Small intestine (tissue), 16 donors: Measurements from ENCODE around the gene PPP1R12B. TPM values are rescaled to one million over a fixed set of nuclear protein-coding genes. Genes with fewer than 3 reads are reported as not detected.
A peak's percentile ranks its signal among the peaks of the same experiment; 100 is the strongest.

Source experiments
- DNase-seq, 2 donors: peaks; one replicate each; pipeline versions ENCODE4 v3.0.0 to v3.0.0-alpha.2; 2013
- FAIRE-seq: peaks from 2 replicates; lab custom pipeline; 2012; peaks lifted over from hg19 to GRCh38; lab: Jason Lieb, UNC
- H3K27ac ChIP-seq, 3 donors: one replicate each; pipeline ENCODE4 v1.5.1; 2013; ENCODE audit warnings: low read length in 2 of 3, mild to moderate bottlenecking in 2 of 3, control low read depth in 1 of 3, inconsistent platforms in 1 of 3, low read depth in 1 of 3, moderate library complexity in 1 of 3
- H3K27me3 ChIP-seq, 3 donors: one replicate each; pipeline ENCODE4 v1.6.1; 2013; ENCODE audit warnings: low read length in 3 of 3, inconsistent platforms in 1 of 3; ENCODE audit not compliant: control insufficient read depth in 3 of 3, insufficient read depth in 3 of 3
- H3K36me3 ChIP-seq, 3 donors: one replicate each; pipeline ENCODE4 v1.6.1; 2013; ENCODE audit warnings: low read length in 3 of 3, inconsistent platforms in 1 of 3, low read depth in 1 of 3, mild to moderate bottlenecking in 1 of 3, moderate library complexity in 1 of 3; ENCODE audit not compliant: control insufficient read depth in 3 of 3, insufficient read depth in 2 of 3
- H3K4me1 ChIP-seq, 3 donors: one replicate each; pipeline ENCODE4 v1.6.1; 2013; ENCODE audit warnings: low read length in 2 of 3, inconsistent platforms in 1 of 3, low read depth in 1 of 3, mild to moderate bottlenecking in 1 of 3, moderate library complexity in 1 of 3; ENCODE audit not compliant: control insufficient read depth in 3 of 3, insufficient read depth in 2 of 3
- H3K4me3 ChIP-seq, 3 donors: one replicate each; pipeline ENCODE4 v1.5.1; 2013; ENCODE audit warnings: low read length in 3 of 3, control low read depth in 1 of 3, inconsistent platforms in 1 of 3, low read depth in 1 of 3, mild to moderate bottlenecking in 1 of 3, moderate library complexity in 1 of 3
- H3K9me3 ChIP-seq, 2 donors: one replicate each; pipeline ENCODE4 v1.6.1; 2013; ENCODE audit warnings: low read depth in 1 of 2, low read length in 1 of 2; ENCODE audit not compliant: control insufficient read depth in 2 of 2, insufficient read depth in 1 of 2
- WGBS, 3 donors: extraction: QIAGEN DNeasy Blood & Tissue Kit; methylation state at CpG; one replicate each; pipeline ENCODE4 v1.1.7; 2013; 5-methylcytosine and 5-hydroxymethylcytosine counted together
- long read RNA-seq, 10 donors: transcript quantifications; one replicate each; lab custom pipeline, GENCODE V29; 2026
- polyA plus RNA-seq, 4 donors: library from polyadenylated mRNA; stranded (reverse) in 3 of 4; unstranded in 1 of 4; fragments of 200-250 nt in 3 of 4; fragments of 120-200 nt in 1 of 4; gene quantifications; one replicate each; pipeline versions ENCODE4 v1.2.1 to v1.2.3, GENCODE V29; 2013
- donor health status: healthy with polysubstance abuse.
- donor health status: control.
- donor health status: control.
- donor health status: Bipolar disorder and iron deficiency.
- donor health status: healthy.

Gene PPP1R12B
- polyA plus RNA-seq: 10 to 100 TPM in 2 of 4 donors, 1 to 10 TPM in 2; 1.1 to 18.1 (median 8.6) TPM
- long read RNA-seq, donor 1: 0 reads
- long read RNA-seq, donor 2, partial matches to known transcripts: 0 of 1 reads
- long read RNA-seq, donor 2, other reads (novel, unspliced or antisense): 0 of 1 reads
- long read RNA-seq, donor 3, partial matches to known transcripts: 0 of 1 reads
- long read RNA-seq, donor 3, other reads (novel, unspliced or antisense): 0 of 1 reads
- long read RNA-seq, donor 4: 0 reads
- long read RNA-seq, donor 5: 0 reads
- long read RNA-seq, donor 6, partial matches to known transcripts: 0 of 3 reads
- long read RNA-seq, donor 6, other reads (novel, unspliced or antisense): 0 of 3 reads
- long read RNA-seq, donor 7: 0 reads
- long read RNA-seq, donor 8, partial matches to known transcripts: 0 of 1 reads
- long read RNA-seq, donor 8, other reads (novel, unspliced or antisense): 0 of 1 reads
- long read RNA-seq, donor 9: 0 reads
- long read RNA-seq, donor 10, partial matches to known transcripts: 51 of 59 reads
- long read RNA-seq, donor 10, other reads (novel, unspliced or antisense): 0 of 59 reads

- Histone ChIP-seq H3K9me3 (no peaks in the 10 kb centered on the region), H3K36me3 (no peaks in the 10 kb centered on the region), H3K27ac (peak within 1 kb of the TSS; percentile 61 to 89 (median 80)), H3K4me3 (peak within 1 kb of the TSS; percentile 70 to 79 (median 77)), H3K27me3 (no peaks in the 10 kb centered on the region), H3K4me1 (peaks cover 0 to 3% (median 3%) of the 10 kb centered on the region in 3 donors)
- peak; percentile 99 for DNase-seq
- no peak for FAIRE-seq
- 0% methylated on average over 50 to 60 of the region's 60 CpGs for WGBS, 3 donors
Measured at GRCh38 chr1:202348509-202349205, at the start of gene PPP1R12B. Gene PPP1R12B (plus strand): TSS chr1:202348699. CDS start chr1:202348852, 153 bp downstream.

GRCh38 chr1:202302166-202302565 is 46.3 kb upstream of the PPP1R12B start:
- FAIRE-seq (no peak), DNase-seq (no peak)
- Histone ChIP-seq H3K4me3 (no peak overlapping the region), H3K4me1 (peaks cover 0 to 4% (median 0%) of the 10 kb centered on the region in 3 donors), H3K9me3 (no peaks in the 10 kb centered on the region), H3K36me3 (peaks cover 0 to 2% (median 0%) of the 10 kb centered on the region in 3 donors), H3K27ac (no peak overlapping the region), H3K27me3 (no peaks in the 10 kb centered on the region)
- 94 to 97% (median 94%) methylated on average over 9 of the region's 9 CpGs for WGBS, 3 donors

GRCh38 chr1:202304375-202304774 is 44.1 kb upstream of the PPP1R12B start:
- peaks cover 0 to 4% (median 0%) of the 10 kb centered on the region in 3 donors for H3K4me1 ChIP-seq
- FAIRE-seq (no peak), DNase-seq (no peak)
- no peak overlapping the region for H3K27ac ChIP-seq
- WGBS, 3 donors: 84 to 88% (median 87%) methylated on average over 9 of the region's 9 CpGs
- peaks cover 0 to 2% (median 0%) of the 10 kb centered on the region in 3 donors for H3K36me3 ChIP-seq
- no peaks in the 10 kb centered on the region for H3K27me3 ChIP-seq
- no peaks in the 10 kb centered on the region for H3K9me3 ChIP-seq
- H3K4me3 ChIP-seq: no peak overlapping the region

- H3K27ac ChIP-seq: no peak overlapping the region
- H3K9me3 ChIP-seq: no peaks in the 10 kb centered on the region
- WGBS, 3 donors: 27 to 57% (median 29%) methylated on average over 1 of the region's 1 CpG
- no peak for DNase-seq
- no peak for FAIRE-seq
- no peak overlapping the region for H3K4me3 ChIP-seq
- no peaks in the 10 kb centered on the region for H3K27me3 ChIP-seq
- H3K36me3 ChIP-seq: peaks cover 0 to 2% (median 0%) of the 10 kb centered on the region in 3 donors
- peaks cover 0 to 4% (median 0%) of the 10 kb centered on the region in 3 donors for H3K4me1 ChIP-seq
Measured at GRCh38 chr1:202305168-202305567, 43.3 kb upstream of the PPP1R12B start.

- 85 to 86% (median 85%) methylated on average over 9 of the region's 9 CpGs for WGBS, 3 donors
- no peak for FAIRE-seq
Measured at GRCh38 chr1:202306535-202307345, 41.8 kb upstream of the PPP1R12B start.

GRCh38 chr1:202310071-202310725 is 38.3 kb upstream of the PPP1R12B start:
- Histone ChIP-seq H3K27me3 (no peaks in the 10 kb centered on the region), H3K4me3 (no peak overlapping the region), H3K9me3 (no peaks in the 10 kb centered on the region), H3K36me3 (no peaks in the 10 kb centered on the region), H3K4me1 (peaks cover 0 to 4% (median 0%) of the 10 kb centered on the region in 3 donors), H3K27ac (no peak overlapping the region)
- DNase-seq (peak in 1 of 2 donors; percentile 26), FAIRE-seq (no peak)

More at GRCh38 chr1:202306535-202307345, 41.8 kb upstream of the PPP1R12B start:
- DNase-seq: no peak
- H3K27ac ChIP-seq: no peak overlapping the region
- peaks cover 0 to 2% (median 0%) of the 10 kb centered on the region in 3 donors for H3K36me3 ChIP-seq
- no peaks in the 10 kb centered on the region for H3K27me3 ChIP-seq
- H3K4me3 ChIP-seq: no peak overlapping the region
- no peaks in the 10 kb centered on the region for H3K9me3 ChIP-seq
- peaks cover 0 to 4% (median 0%) of the 10 kb centered on the region in 3 donors for H3K4me1 ChIP-seq

GRCh38 chr1:202310746-202311145 is 37.8 kb upstream of the PPP1R12B start:
- DNase-seq: no peak
- Histone ChIP-seq H3K27ac (no peak overlapping the region), H3K4me1 (peaks cover 0 to 4% (median 0%) of the 10 kb centered on the region in 3 donors), H3K36me3 (no peaks in the 10 kb centered on the region), H3K4me3 (no peak overlapping the region), H3K27me3 (no peaks in the 10 kb centered on the region), H3K9me3 (no peaks in the 10 kb centered on the region)
- 81 to 99% (median 92%) methylated on average over 3 of the region's 3 CpGs for WGBS, 3 donors
- no peak for FAIRE-seq
